ENCODE measurements around the gene SOX5. TPM values are rescaled to one million over a fixed set of nuclear protein-coding genes. Genes with fewer than 3 reads are reported as not detected.

Gene SOX5
- total RNA-seq, 8 experiments from 2014 or later: 2.3 to 23.5 (median 11.1) TPM

DNA sequence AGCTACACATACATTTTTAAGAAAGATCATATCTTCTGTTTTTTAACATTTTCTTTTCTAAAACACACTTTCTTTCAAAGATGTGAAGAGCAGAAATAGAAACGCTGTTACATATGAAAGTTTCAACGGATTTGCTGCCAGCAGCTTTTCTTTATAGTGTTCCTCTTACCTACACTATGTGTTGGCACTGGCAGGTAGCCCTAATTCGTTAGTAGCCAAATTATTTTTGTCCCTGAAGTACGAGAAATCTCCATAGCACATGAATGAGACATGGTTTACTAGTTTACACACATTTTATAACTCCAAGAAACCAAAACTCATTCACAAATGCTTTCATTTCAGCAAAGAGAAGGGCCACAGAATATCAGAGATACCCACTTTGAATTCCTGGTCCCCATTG is 6.6 kb downstream of the SOX5 start:
- in situ Hi-C loops (cut with MboI; ENCODE audit: low pct_unique_long_range_greater_than_20kb in 2 of 9, low sequenced_read_pairs in 9 of 9, unreplicated experiment in 9 of 9): no loop called here
- H3K4me1 ChIP-seq (replicated peaks in 1 of 2): peaks cover 0 to 6% of the 10 kb centered on the region in 2 donors
- WGBS, 10 experiments: 0 to 100% (median 77%) methylated on average over 2 to 4 of the region's 4 CpGs; no CpG with 5 or more reads in 1 of the 10 experiments
- H3K4me3 ChIP-seq: no peak overlapping the region
- H3K27ac ChIP-seq: no peak overlapping the region
- ATAC-seq (replicated peaks in 6 of 8): no peak

GRCh38 chr12:23941780-23942179 is 7.7 kb downstream of the SOX5 start:
- Histone ChIP-seq H3K4me1 (replicated peaks in 1 of 2) (no peaks in the 10 kb centered on the region), H3K4me3 (no peak overlapping the region), H3K27ac (no peak overlapping the region)
- in situ Hi-C loops (cut with MboI; ENCODE audit: low pct_unique_long_range_greater_than_20kb in 2 of 9, low sequenced_read_pairs in 9 of 9, unreplicated experiment in 9 of 9): no loop called here
- ATAC-seq (replicated peaks in 6 of 8): no peak
- 0 to 100% (median 67%) methylated on average over 1 of the region's 1 CpG; no CpG with 5 or more reads in 5 of the 10 experiments for WGBS, 10 experiments

DNA sequence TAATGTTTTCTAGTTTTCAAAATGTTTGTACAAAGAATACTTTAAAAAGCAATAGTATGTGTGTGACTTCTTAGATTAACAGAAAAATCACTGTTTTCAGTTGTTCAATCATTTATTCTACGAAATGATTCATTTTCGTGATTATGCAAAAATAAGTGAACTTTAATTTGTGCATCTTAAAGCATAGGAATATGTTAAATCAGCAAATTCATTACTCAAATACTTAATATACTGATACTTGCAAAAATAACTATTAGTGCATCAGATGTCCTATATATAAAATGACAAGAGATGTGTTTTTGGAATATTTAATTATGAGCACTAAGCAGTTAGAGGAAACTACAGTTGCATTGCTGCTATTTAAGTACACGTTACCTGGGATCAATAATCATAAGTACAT is 11.0 kb downstream of the SOX5 start:
- in situ Hi-C loops (cut with MboI; ENCODE audit: low pct_unique_long_range_greater_than_20kb in 2 of 9, low sequenced_read_pairs in 9 of 9, unreplicated experiment in 9 of 9): no loop called here
- H3K4me1 ChIP-seq (replicated peaks in 1 of 2): no peaks in the 10 kb centered on the region
- ATAC-seq (replicated peaks in 6 of 8): no peak
- WGBS, 10 experiments: 28 to 100% (median 93%) methylated on average over 1 to 3 of the region's 3 CpGs
- H3K4me3 ChIP-seq: no peak overlapping the region
- no peak overlapping the region for H3K27ac ChIP-seq

- in situ Hi-C loops (cut with MboI; ENCODE audit: low pct_unique_long_range_greater_than_20kb in 2 of 9, low sequenced_read_pairs in 9 of 9, unreplicated experiment in 9 of 9): no loop called here
Measured at GRCh38 chr12:23931176-23931575, 18.3 kb downstream of the SOX5 start.

DNA sequence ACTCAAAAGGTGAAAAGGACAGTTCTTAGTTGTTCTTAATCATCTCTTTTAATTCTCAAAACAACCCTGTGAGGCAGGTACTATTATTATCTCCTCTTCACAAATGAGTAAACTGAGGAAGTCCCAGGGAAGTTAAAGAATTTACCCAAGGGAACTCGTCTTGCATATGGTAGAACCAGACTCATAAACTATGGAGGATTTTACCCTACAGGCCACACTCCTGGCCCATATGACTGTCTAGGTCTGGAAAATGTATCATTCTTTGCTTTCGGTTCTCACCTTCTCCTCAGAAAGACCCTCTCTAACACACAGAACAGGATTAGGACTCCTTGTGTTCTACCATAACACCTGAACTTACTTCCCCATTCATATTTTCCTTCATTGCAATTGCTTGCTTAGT is 18.9 kb downstream of the SOX5 start:
- in situ Hi-C loops (cut with MboI; ENCODE audit: low pct_unique_long_range_greater_than_20kb in 2 of 9, low sequenced_read_pairs in 9 of 9, unreplicated experiment in 9 of 9): no loop called here
- Histone ChIP-seq H3K27ac (no peak overlapping the region), H3K4me1 (replicated peaks in 1 of 2) (no peaks in the 10 kb centered on the region), H3K4me3 (no peak overlapping the region)
- no peak for ATAC-seq (replicated peaks in 6 of 8)
- WGBS, 10 experiments: 30 to 100% (median 91%) methylated on average over 1 to 2 of the region's 2 CpGs

More at GRCh38 chr12:23931176-23931575, 18.3 kb downstream of the SOX5 start:
- no peaks in the 10 kb centered on the region for H3K4me1 ChIP-seq (replicated peaks in 1 of 2)
- WGBS, 10 experiments: 6 to 100% (median 90%) methylated on average over 1 to 2 of the region's 2 CpGs
- no peak overlapping the region for H3K27ac ChIP-seq
- no peak overlapping the region for H3K4me3 ChIP-seq
- no peak for ATAC-seq (replicated peaks in 6 of 8)

GRCh38 chr12:23929906-23930305 is 19.6 kb downstream of the SOX5 start:
- in situ Hi-C loops (cut with MboI; ENCODE audit: low pct_unique_long_range_greater_than_20kb in 2 of 9, low sequenced_read_pairs in 9 of 9, unreplicated experiment in 9 of 9): no loop called here
- no peak overlapping the region for H3K27ac ChIP-seq
- WGBS, 10 experiments: 0 to 95% (median 80%) methylated on average over 1 to 2 of the region's 2 CpGs; no CpG with 5 or more reads in 1 of the 10 experiments
- no peak overlapping the region for H3K4me3 ChIP-seq
- H3K4me1 ChIP-seq (replicated peaks in 1 of 2): no peaks in the 10 kb centered on the region
- no peak for ATAC-seq (replicated peaks in 6 of 8)

GRCh38 chr12:23927907-23928306 is 21.6 kb downstream of the SOX5 start:
- Histone ChIP-seq H3K4me1 (replicated peaks in 1 of 2) (no peaks in the 10 kb centered on the region), H3K27ac (no peak overlapping the region), H3K4me3 (no peak overlapping the region)
- no peak for ATAC-seq (replicated peaks in 6 of 8)
- in situ Hi-C loops (cut with MboI; ENCODE audit: low pct_unique_long_range_greater_than_20kb in 2 of 9, low sequenced_read_pairs in 9 of 9, unreplicated experiment in 9 of 9): no loop called here
- 0 to 100% (median 95%) methylated on average over 1 to 3 of the region's 3 CpGs; no CpG with 5 or more reads in 3 of the 10 experiments for WGBS, 10 experiments

- in situ Hi-C loops (cut with MboI; ENCODE audit: low pct_unique_long_range_greater_than_20kb in 2 of 9, low sequenced_read_pairs in 9 of 9, unreplicated experiment in 9 of 9): no loop called here
- WGBS, 10 experiments: 0 to 100% (median 75%) methylated on average over 2 to 5 of the region's 5 CpGs
- H3K27ac ChIP-seq: no peak overlapping the region
- peaks cover 0 to 5% of the 10 kb centered on the region in 2 donors for H3K4me1 ChIP-seq (replicated peaks in 1 of 2)
- no peak overlapping the region for H3K4me3 ChIP-seq
- ATAC-seq (replicated peaks in 6 of 8): no peak
Measured at GRCh38 chr12:23921099-23921856, 28.2 kb downstream of the SOX5 start.

- in situ Hi-C loops (cut with MboI; ENCODE audit: low pct_unique_long_range_greater_than_20kb in 2 of 9, low sequenced_read_pairs in 9 of 9, unreplicated experiment in 9 of 9): no loop called here
- Histone ChIP-seq H3K27ac (no peak overlapping the region), H3K4me3 (no peak overlapping the region), H3K4me1 (replicated peaks in 1 of 2) (peaks cover 0 to 2% of the 10 kb centered on the region in 2 donors)
- 4 to 100% (median 83%) methylated on average over 1 to 3 of the region's 3 CpGs; no CpG with 5 or more reads in 1 of the 10 experiments for WGBS, 10 experiments
- no peak for ATAC-seq (replicated peaks in 6 of 8)
Measured at GRCh38 chr12:23911574-23911973, 37.9 kb downstream of the SOX5 start.

DNA sequence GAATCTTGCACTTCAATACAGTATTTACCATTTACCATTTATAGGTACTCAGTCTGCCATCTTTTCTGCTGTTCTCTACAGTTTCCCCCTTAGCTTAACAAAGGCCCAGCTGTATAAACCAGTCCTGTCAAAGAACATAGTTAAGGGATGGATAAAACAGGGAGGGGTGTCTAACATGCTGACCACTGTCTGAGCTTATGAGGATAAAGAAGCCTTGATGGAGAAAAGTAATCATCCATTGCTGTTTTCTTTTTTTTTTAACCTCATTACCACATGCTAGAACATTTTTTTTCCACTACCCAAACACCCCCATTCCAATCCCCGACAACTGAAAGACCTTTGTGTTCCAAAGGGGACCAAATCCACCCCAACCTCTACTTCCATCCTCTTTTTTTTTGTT is 39.9 kb downstream of the SOX5 start:
- in situ Hi-C loops (cut with MboI; ENCODE audit: low pct_unique_long_range_greater_than_20kb in 2 of 9, low sequenced_read_pairs in 9 of 9, unreplicated experiment in 9 of 9): no loop called here
- peaks cover 6% of the 10 kb centered on the region in 2 donors for H3K4me1 ChIP-seq (replicated peaks in 1 of 2)
- ATAC-seq (replicated peaks in 6 of 8): peak in 1 of 8 experiments; percentile 43
- H3K27ac ChIP-seq: no peak overlapping the region
- 13 to 100% (median 79%) methylated on average over 1 of the region's 1 CpG; no CpG with 5 or more reads in 2 of the 10 experiments for WGBS, 10 experiments
- H3K4me3 ChIP-seq: no peak overlapping the region

GRCh38 chr12:23906329-23906728 is 43.1 kb downstream of the SOX5 start:
- ATAC-seq (replicated peaks in 6 of 8): peak in 7 of 8 experiments; percentile 57 to 100 (median 99)
- in situ Hi-C loops (cut with MboI; ENCODE audit: low pct_unique_long_range_greater_than_20kb in 2 of 9, low sequenced_read_pairs in 9 of 9, unreplicated experiment in 9 of 9): no loop called here
- peaks cover 6% of the 10 kb centered on the region in 2 donors for H3K4me1 ChIP-seq (replicated peaks in 1 of 2)
- H3K4me3 ChIP-seq: no peak overlapping the region
- H3K27ac ChIP-seq: no peak overlapping the region
- WGBS, 10 experiments: 0 to 67% (median 41%) methylated on average over 1 to 3 of the region's 6 CpGs; no CpG with 5 or more reads in 2 of the 10 experiments

DNA sequence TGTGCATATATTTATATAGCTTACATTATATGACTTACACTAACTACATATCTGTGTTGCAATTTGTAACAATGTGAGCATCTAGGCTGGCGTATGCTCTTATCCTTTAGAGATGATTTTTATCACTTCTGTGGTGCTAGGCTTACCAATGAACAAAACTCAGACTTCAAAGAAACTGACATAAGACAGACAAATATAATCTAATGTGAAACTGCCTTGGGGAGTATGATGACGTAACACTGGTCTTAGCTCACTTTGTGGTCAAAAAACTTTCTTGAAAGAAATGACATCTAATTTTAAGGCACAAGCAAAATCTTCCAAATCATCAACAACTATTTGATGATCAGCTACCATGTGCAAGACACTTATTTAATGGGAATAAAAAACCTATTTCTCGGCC is 50.0 kb downstream of the SOX5 start:
- in situ Hi-C loops (cut with MboI; ENCODE audit: low pct_unique_long_range_greater_than_20kb in 2 of 9, low sequenced_read_pairs in 9 of 9, unreplicated experiment in 9 of 9): no loop called here

DNA sequence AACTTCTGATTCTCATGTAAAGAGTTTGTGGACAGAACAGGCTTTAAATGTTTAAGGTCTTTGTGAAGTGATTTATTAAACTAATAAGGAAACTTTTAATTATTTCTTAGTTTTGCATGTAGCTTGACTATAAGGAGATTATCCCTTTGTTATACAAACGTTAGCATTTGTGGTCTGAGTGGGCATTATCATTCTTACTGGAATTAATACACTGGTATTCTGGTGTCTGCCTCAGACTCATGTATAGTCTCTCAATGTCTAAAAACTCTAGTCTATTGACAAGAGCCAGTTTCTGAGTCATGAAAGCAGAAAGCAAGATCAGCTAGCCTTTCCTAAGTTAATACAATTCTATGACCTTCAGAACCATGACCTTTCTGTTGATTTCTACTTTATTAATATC is 51.3 kb downstream of the SOX5 start:
- no peak overlapping the region for H3K4me3 ChIP-seq
- in situ Hi-C loops (cut with MboI; ENCODE audit: low pct_unique_long_range_greater_than_20kb in 2 of 9, low sequenced_read_pairs in 9 of 9, unreplicated experiment in 9 of 9): no loop called here
- peaks cover 3 to 17% of the 10 kb centered on the region in 2 donors for H3K4me1 ChIP-seq (replicated peaks in 1 of 2)
- WGBS, 10 experiments: 0 to 83% (median 42%) methylated on average over 1 of the region's 1 CpG; no CpG with 5 or more reads in 1 of the 10 experiments
- H3K27ac ChIP-seq: no peak overlapping the region
- ATAC-seq (replicated peaks in 6 of 8): no peak

More for the DNA sequence above, 50.0 kb downstream of the SOX5 start:
- 23 to 100% (median 94%) methylated on average over 1 to 3 of the region's 3 CpGs for WGBS, 10 experiments
- Histone ChIP-seq H3K4me1 (replicated peaks in 1 of 2) (peaks cover 3 to 17% of the 10 kb centered on the region in 2 donors), H3K4me3 (no peak overlapping the region), H3K27ac (no peak overlapping the region)
- no peak for ATAC-seq (replicated peaks in 6 of 8)
